HEK293 (cell line): ENCODE measurements around the gene KDM6A.

Experiments
- CTCF ChIA-PET: fragments of 350-600 bp; formaldehyde crosslinking; extraction: SDS; loops from one replicate; lab custom pipeline; 2021; ENCODE audit warnings: antibody characterized with exemption; lab: Yijun Ruan, JAX
- POLR2A ChIA-PET: fragments of 300-600 bp; formaldehyde crosslinking; extraction: SDS; loops from one replicate; lab custom pipeline; 2020; ENCODE audit warnings: antibody characterized with exemption, inconsistent platforms; lab: Yijun Ruan, JAX
- H3K27ac ChIP-seq: fragments of 200-500 bp; sonication (Bioruptor generic); 2 replicates; pipeline ENCODE4 v1.5.1; 2014; ENCODE audit warnings: low read depth, low read length, control low read depth, inconsistent platforms; ENCODE audit errors: extremely low read depth
- H3K36me3 ChIP-seq, 2 experiments: fragments of 200-500 bp in 1 of 2; sonication (Bioruptor generic) in 1 of 2; 1 replicate in 1 of 2; 2 replicates in 1 of 2; pipeline ENCODE4 v1.5.1; 2014 to 2017; ENCODE audit warnings: inconsistent platforms in 2 of 2, low read length in 2 of 2; ENCODE audit not compliant: control insufficient read depth in 2 of 2, insufficient read depth in 1 of 2
- H3K4me1 ChIP-seq: fragments of 200-500 bp; sonication (Bioruptor generic); 2 replicates; pipeline ENCODE4 v1.5.1; 2014; ENCODE audit warnings: mild to moderate bottlenecking, low read length, inconsistent platforms; ENCODE audit not compliant: control insufficient read depth, insufficient read depth
- H3K4me3 ChIP-seq: 2 replicates; pipeline ENCODE4 v1.5.1; 2011; ENCODE audit warnings: low read depth, mild to moderate bottlenecking, control low read depth, low read length, moderate library complexity
- H3K9me3 ChIP-seq: fragments of 200-500 bp; sonication (Bioruptor generic); 2 replicates; pipeline ENCODE4 v1.5.1; 2014; ENCODE audit warnings: low read depth, low read length, inconsistent platforms; ENCODE audit not compliant: control insufficient read depth, insufficient read depth
- FEZF1 ChIP-seq: fragments of 450-650 bp; formaldehyde crosslinking; IDR thresholded peaks from 2 replicates; pipeline ENCODE4 v1.5.1; 2016; ENCODE audit warnings: missing biosample characterization, missing genetic modification characterization
- KLF10 ChIP-seq: fragments of 450-650 bp; IDR thresholded peaks from 2 replicates; pipeline ENCODE4 v1.5.1; 2018; ENCODE audit warnings: missing biosample characterization, mild to moderate bottlenecking, missing genetic modification characterization
- MEIS1 ChIP-seq: sonication (generic); formaldehyde crosslinking; IDR thresholded peaks from 2 replicates; pipeline ENCODE4 v1.8.1; 2022; ENCODE audit warnings: missing genetic modification reagents, mild to moderate bottlenecking, borderline replicate concordance
- OVOL3 ChIP-seq: fragments of 450-650 bp; formaldehyde crosslinking; IDR thresholded peaks from 2 replicates; pipeline ENCODE4 v1.5.1; 2016; ENCODE audit warnings: missing biosample characterization, missing genetic modification characterization
- PATZ1 ChIP-seq: fragments of 450-650 bp; formaldehyde crosslinking; IDR thresholded peaks from 2 replicates; pipeline ENCODE4 v1.5.1; 2016; ENCODE audit warnings: missing biosample characterization, missing genetic modification characterization
- REPIN1 ChIP-seq: fragments of 450-650 bp; formaldehyde crosslinking; IDR thresholded peaks from 2 replicates; pipeline ENCODE4 v1.5.1; 2017; ENCODE audit warnings: missing biosample characterization, missing genetic modification characterization, low read depth
- SCRT2 ChIP-seq: fragments of 450-650 bp; formaldehyde crosslinking; IDR thresholded peaks from 2 replicates; pipeline ENCODE4 v1.5.1; 2016; ENCODE audit warnings: missing biosample characterization, missing genetic modification characterization
- SP3 ChIP-seq: fragments of 450-650 bp; formaldehyde crosslinking; IDR thresholded peaks from 2 replicates; pipeline ENCODE4 v1.5.1; 2016; ENCODE audit warnings: missing biosample characterization, missing genetic modification characterization
- ZBTB10 ChIP-seq: fragments of 450-650 bp; formaldehyde crosslinking; IDR thresholded peaks from 2 replicates; pipeline ENCODE4 v1.5.1; 2016; ENCODE audit warnings: missing biosample characterization, missing genetic modification characterization
- ZBTB21 ChIP-seq: fragments of 450-650 bp; formaldehyde crosslinking; IDR thresholded peaks from 2 replicates; pipeline ENCODE4 v1.5.1; 2017; ENCODE audit warnings: missing biosample characterization, missing genetic modification characterization
- ZNF114 ChIP-seq: fragments of 450-650 bp; formaldehyde crosslinking; IDR thresholded peaks from 2 replicates; pipeline ENCODE4 v1.5.0; 2017; ENCODE audit warnings: missing biosample characterization, missing genetic modification characterization
- ZNF133 ChIP-seq: fragments of 450-650 bp; formaldehyde crosslinking; IDR thresholded peaks from 2 replicates; pipeline ENCODE4 v1.5.1; 2016; ENCODE audit warnings: missing biosample characterization, missing genetic modification characterization
- ZNF16 ChIP-seq: fragments of 450-650 bp; formaldehyde crosslinking; IDR thresholded peaks from 2 replicates; pipeline ENCODE4 v1.5.1; 2016; ENCODE audit warnings: low read depth, missing biosample characterization, missing genetic modification characterization
- ZNF239 ChIP-seq: fragments of 450-650 bp; formaldehyde crosslinking; IDR thresholded peaks from 2 replicates; pipeline ENCODE4 v1.5.1; 2016; ENCODE audit warnings: missing biosample characterization, missing genetic modification characterization
- ZNF24 ChIP-seq: fragments of 450-650 bp; formaldehyde crosslinking; IDR thresholded peaks from 2 replicates; pipeline ENCODE4 v1.5.1; 2016; ENCODE audit warnings: missing biosample characterization, missing genetic modification characterization
- ZNF449 ChIP-seq: fragments of 450-650 bp; formaldehyde crosslinking; IDR thresholded peaks from 2 replicates; pipeline ENCODE4 v1.5.1; 2017; ENCODE audit warnings: missing biosample characterization, mild to moderate bottlenecking, missing genetic modification characterization, moderate library complexity
- ZNF521 ChIP-seq: fragments of 450-650 bp; formaldehyde crosslinking; IDR thresholded peaks from 2 replicates; pipeline ENCODE4 v1.5.1; 2017; ENCODE audit warnings: missing biosample characterization, mild to moderate bottlenecking, missing genetic modification characterization
- ZNF529 ChIP-seq: fragments of 450-650 bp; formaldehyde crosslinking; IDR thresholded peaks from 2 replicates; pipeline ENCODE4 v1.5.1; 2017; ENCODE audit warnings: missing genetic modification characterization, missing biosample characterization; ENCODE audit not compliant: insufficient replicate concordance
- ZNF561 ChIP-seq: fragments of 450-650 bp; IDR thresholded peaks from 2 replicates; pipeline ENCODE4 v1.5.1; 2018; ENCODE audit warnings: missing biosample characterization, missing genetic modification characterization, borderline replicate concordance
- ZNF585B ChIP-seq: fragments of 450-650 bp; formaldehyde crosslinking; IDR thresholded peaks from 2 replicates; pipeline ENCODE4 v1.5.1; 2016; ENCODE audit warnings: missing biosample characterization, missing genetic modification characterization
- ZNF621 ChIP-seq: fragments of 450-650 bp; formaldehyde crosslinking; IDR thresholded peaks from 2 replicates; pipeline ENCODE4 v1.5.1; 2017; ENCODE audit warnings: missing biosample characterization, missing genetic modification characterization
- ZNF664 ChIP-seq: fragments of 450-650 bp; formaldehyde crosslinking; IDR thresholded peaks from 2 replicates; pipeline ENCODE4 v1.5.1; 2016; ENCODE audit warnings: missing biosample characterization, missing genetic modification characterization
- ZSCAN30 ChIP-seq: fragments of 450-650 bp; IDR thresholded peaks from 2 replicates; pipeline ENCODE4 v1.5.1; 2018; ENCODE audit warnings: missing biosample characterization, mild to moderate bottlenecking, missing genetic modification characterization, moderate library complexity

The KDM6A gene

GRCh38 chrX:44874420-44875184 is 1.6 kb downstream of the KDM6A start (continued):
- TF ChIP-seq SP3 (peak; percentile 46; the same call in 1 of the 2 replicates), ZNF529 (tag by site-specific recombination) (no peak), ZNF449 (tag by site-specific recombination) (no peak), OVOL3 (tag by site-specific recombination) (no peak), ZNF239 (no peak), ZNF521 (tag by site-specific recombination) (no peak), PATZ1 (peak; percentile 90)

- TF ChIP-seq SCRT2 (tag by site-specific recombination) (no peak), ZNF16 (tag by site-specific recombination) (no peak), ZBTB10 (tag by site-specific recombination) (no peak), ZNF24 (tag by site-specific recombination) (no peak), ZNF621 (tag by site-specific recombination) (no peak), ZNF133 (tag by site-specific recombination) (no peak), ZNF585B (no peak), KLF10 (no peak), ZNF114 (tag by site-specific recombination) (no peak), REPIN1 (no peak), ZSCAN30 (tag by site-specific recombination) (no peak)
- CTCF ChIA-PET = interaction anchor here (0.6 to 2.3 kb wide), 4 partner anchors 12 to 500 kb away, joined by 3 to 8 read pairs (median 3); no protein-coding TSS in a partner anchor
- POLR2A ChIA-PET = interaction anchor here (1.1 kb wide), 1 partner anchor 195 kb away, joined by 3 read pairs; no protein-coding TSS in a partner anchor
- Histone ChIP-seq H3K4me1 (no peaks in the 10 kb centered on the region), H3K27ac (no peak overlapping the region), H3K4me3 (peak overlapping the region; percentile 94), H3K36me3 (peaks cover 3 to 5% of the 10 kb centered on the region in 2 experiments), H3K9me3 (no peaks in the 10 kb centered on the region)
Measured at GRCh38 chrX:44875185-44875489, 2.1 kb downstream of the KDM6A start.

GRCh38 chrX:44876086-44876485 is 3.1 kb downstream of the KDM6A start:
- CTCF ChIA-PET = interaction anchor here (0.6 to 2.3 kb wide), 4 partner anchors 10 to 201 kb away, joined by 3 to 8 read pairs (median 3); no protein-coding TSS in a partner anchor
- H3K27ac ChIP-seq = no peak overlapping the region
- no peaks in the 10 kb centered on the region for H3K4me1 ChIP-seq
- TF ChIP-seq ZBTB21 = no peak
- no peak for TF ChIP-seq FEZF1 (tag by site-specific recombination)
- TF ChIP-seq ZNF561 (tag by site-specific recombination) = no peak
- no peak for TF ChIP-seq ZNF664 (tag by site-specific recombination)
- TF ChIP-seq MEIS1 (CRISPR knock-in tag) = no peak
- no peaks in the 10 kb centered on the region for H3K9me3 ChIP-seq
- peak overlapping the region; percentile 94 for H3K4me3 ChIP-seq
- POLR2A ChIA-PET = interaction anchor here (0.8 to 1.6 kb wide), 2 partner anchors 23 to 99 kb away, joined by 3 read pairs; no protein-coding TSS in a partner anchor
- H3K36me3 ChIP-seq = peaks cover 3 to 5% of the 10 kb centered on the region in 2 experiments
